Bronchial epithelial cell (primary cell): ENCODE data around the gene PIGR. TPM values are rescaled to one million over a fixed set of nuclear protein-coding genes. Genes with fewer than 3 reads are reported as not detected.

Experiments used
- DNase-seq: peaks from one replicate; pipeline ENCODE4 v3.0.0-alpha.2; 2010; ENCODE audit warnings: low read depth
- FAIRE-seq: peaks from 2 replicates; lab custom pipeline; 2011; peaks lifted over from hg19 to GRCh38; lab: Jason Lieb, UNC
- H3K27me3 ChIP-seq: 2 replicates; pipeline ENCODE4 v1.5.1; 2011; ENCODE audit warnings: low read length; ENCODE audit not compliant: control insufficient read depth, insufficient read depth
- H3K36me3 ChIP-seq: 2 replicates; pipeline ENCODE4 v1.5.1; 2011; ENCODE audit warnings: low read length; ENCODE audit not compliant: control insufficient read depth, insufficient read depth
- H3K4me3 ChIP-seq: 2 replicates; pipeline ENCODE4 v1.5.1; 2011; ENCODE audit warnings: mild to moderate bottlenecking, low read depth, low read length, control low read depth
- CTCF ChIP-seq: IDR thresholded peaks from 2 replicates; pipeline ENCODE4 v1.5.1; 2011; ENCODE audit warnings: mild to moderate bottlenecking, moderate library complexity, low read length, control low read depth, inconsistent platforms; ENCODE audit not compliant: insufficient read depth, severe bottlenecking
- total RNA-seq: library from RNA; depleted of rRNA; stranded (reverse); fragments of >200 nt; gene quantifications from 2 replicates; pipeline ENCODE4 v1.2.1, GENCODE V29; 2014

The PIGR gene
- total RNA-seq, 1 donor from 2014 or later: under 0.01 TPM

- Histone ChIP-seq H3K27me3 (peaks cover 2% of the 10 kb centered on the region), H3K4me3 (no peak overlapping the region), H3K36me3 (no peaks in the 10 kb centered on the region)
- FAIRE-seq (no peak), DNase-seq (no peak)
- no peak for TF ChIP-seq CTCF
These were observed 3.4 kb upstream of the PIGR start for GRCh38 chr1:206949641-206950040.

- DNase-seq (no peak), FAIRE-seq (no peak)
- Histone ChIP-seq H3K4me3 (no peak overlapping the region), H3K27me3 (peaks cover 2% of the 10 kb centered on the region), H3K36me3 (no peaks in the 10 kb centered on the region)
- TF ChIP-seq CTCF: no peak
These were observed 2.9 kb upstream of the PIGR start for GRCh38 chr1:206949208-206949607.

GRCh38 chr1:206947255-206947654 is 989 bp upstream of the PIGR start:
- peaks cover 2% of the 10 kb centered on the region for H3K27me3 ChIP-seq

GRCh38 chr1:206945779-206946178 is 487 bp downstream of the PIGR start:
- H3K36me3 ChIP-seq: no peaks in the 10 kb centered on the region
- FAIRE-seq: no peak
- no peak overlapping the region for H3K4me3 ChIP-seq
- peaks cover 2% of the 10 kb centered on the region for H3K27me3 ChIP-seq
- DNase-seq: no peak
- TF ChIP-seq CTCF: no peak

More at GRCh38 chr1:206947255-206947654, 989 bp upstream of the PIGR start:
- H3K36me3 ChIP-seq: no peaks in the 10 kb centered on the region
- TF ChIP-seq CTCF: no peak
- no peak overlapping the region for H3K4me3 ChIP-seq
- FAIRE-seq (no peak), DNase-seq (no peak)

GRCh38 chr1:206944703-206945102 is 1.6 kb downstream of the PIGR start:
- no peak for FAIRE-seq

More at GRCh38 chr1:206944703-206945102, 1.6 kb downstream of the PIGR start:
- peaks cover 2% of the 10 kb centered on the region for H3K27me3 ChIP-seq
- TF ChIP-seq CTCF: no peak
- DNase-seq: no peak
- no peak overlapping the region for H3K4me3 ChIP-seq
- H3K36me3 ChIP-seq: no peaks in the 10 kb centered on the region
